ENCODE data around the gene MAGEL2. TPM values are rescaled to one million over a fixed set of nuclear protein-coding genes. Genes with fewer than 3 reads are reported as not detected.

MAGEL2 gene
- total RNA-seq, 1 donor = not detected

DNA sequence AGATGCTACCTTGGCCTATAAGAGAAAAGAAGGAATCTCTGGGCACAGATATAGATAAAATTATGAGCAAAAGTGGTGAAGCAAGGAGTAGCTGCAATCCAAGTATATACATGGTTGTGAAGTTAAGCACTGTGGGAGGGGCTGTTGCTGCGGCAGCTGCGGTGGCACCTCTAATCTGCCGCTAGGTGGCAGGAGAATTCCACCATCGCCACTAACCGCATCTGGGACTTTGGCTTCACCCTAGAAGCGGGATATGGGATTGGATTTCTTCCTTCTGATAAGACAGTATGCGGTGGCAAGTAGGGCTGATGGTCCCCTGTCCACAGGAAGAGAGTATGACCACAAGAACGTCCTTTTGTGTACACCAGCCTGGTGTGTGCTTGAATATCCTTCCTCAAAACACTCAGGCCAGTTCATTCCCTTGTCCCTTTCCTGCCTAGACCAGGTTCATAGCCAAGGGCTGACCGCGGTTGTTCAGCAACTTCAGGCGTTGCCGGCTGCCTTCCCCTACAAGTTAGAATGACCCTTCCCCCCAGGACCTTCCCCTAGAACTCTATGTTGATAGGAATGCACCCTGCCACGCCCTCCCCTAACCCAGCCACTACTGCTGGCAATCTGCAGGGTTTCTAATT lies 5.1 kb downstream of the MAGEL2 start:
- Histone ChIP-seq H3K4me2 (ENCODE audit: insufficient read depth, low read length) (no peak overlapping the region), H3K9me3 (ENCODE audit: low read depth, low read length) (no peaks in the 10 kb centered on the region), H2AFZ (ENCODE audit: low read length) (no peak overlapping the region), H3K79me2 (ENCODE audit: insufficient read depth, low read length) (no peaks in the 10 kb centered on the region), H3K4me1 (ENCODE audit: insufficient read depth, low read length) (no peaks in the 10 kb centered on the region), H3K4me3 (ENCODE audit: insufficient read depth, low read length) (no peak overlapping the region), H4K20me1 (ENCODE audit: insufficient read depth, low read length) (no peaks in the 10 kb centered on the region), H3K36me3 (ENCODE audit: insufficient read depth, low read length) (no peaks in the 10 kb centered on the region), H3K27ac (ENCODE audit: low read depth, low read length) (no peak overlapping the region), H3K27me3 (ENCODE audit: insufficient read depth, low read length) (no peaks in the 10 kb centered on the region)
- TF ChIP-seq, protein P1, sequence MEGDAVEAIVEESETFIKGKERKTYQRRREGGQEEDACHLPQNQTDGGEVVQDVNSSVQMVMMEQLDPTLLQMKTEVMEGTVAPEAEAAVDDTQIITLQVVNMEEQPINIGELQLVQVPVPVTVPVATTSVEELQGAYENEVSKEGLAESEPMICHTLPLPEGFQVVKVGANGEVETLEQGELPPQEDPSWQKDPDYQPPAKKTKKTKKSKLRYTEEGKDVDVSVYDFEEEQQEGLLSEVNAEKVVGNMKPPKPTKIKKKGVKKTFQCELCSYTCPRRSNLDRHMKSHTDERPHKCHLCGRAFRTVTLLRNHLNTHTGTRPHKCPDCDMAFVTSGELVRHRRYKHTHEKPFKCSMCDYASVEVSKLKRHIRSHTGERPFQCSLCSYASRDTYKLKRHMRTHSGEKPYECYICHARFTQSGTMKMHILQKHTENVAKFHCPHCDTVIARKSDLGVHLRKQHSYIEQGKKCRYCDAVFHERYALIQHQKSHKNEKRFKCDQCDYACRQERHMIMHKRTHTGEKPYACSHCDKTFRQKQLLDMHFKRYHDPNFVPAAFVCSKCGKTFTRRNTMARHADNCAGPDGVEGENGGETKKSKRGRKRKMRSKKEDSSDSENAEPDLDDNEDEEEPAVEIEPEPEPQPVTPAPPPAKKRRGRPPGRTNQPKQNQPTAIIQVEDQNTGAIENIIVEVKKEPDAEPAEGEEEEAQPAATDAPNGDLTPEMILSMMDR (IDR thresholded peaks at IDR 0.05; ENCODE audit: extremely low read depth, low read depth, low read length) = peak; percentile 69
- DNase-seq (ENCODE audit: insufficient read length, low spot score, missing footprints) = peak; percentile 93

DNA sequence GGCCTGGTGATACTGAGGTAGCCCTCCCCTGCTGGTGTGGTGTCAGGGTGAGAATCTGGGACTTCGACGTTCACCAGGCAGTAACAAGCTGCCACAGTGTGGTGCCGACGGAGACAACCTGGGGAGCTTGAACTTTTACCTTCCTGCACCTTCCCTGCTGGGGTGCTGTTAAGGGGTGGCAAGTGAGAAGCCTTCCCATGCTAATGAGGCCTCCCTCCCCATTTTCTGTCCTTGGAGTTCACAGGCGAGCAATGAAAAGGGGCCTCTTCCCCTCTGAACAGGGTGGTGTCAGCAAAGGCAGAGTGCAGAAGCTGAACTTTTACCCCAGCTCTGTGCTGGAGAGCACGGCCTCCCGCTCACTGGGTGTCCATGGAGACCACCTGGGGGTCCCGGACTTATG lies 13.5 kb downstream of the MAGEL2 start:
- no peaks in the 10 kb centered on the region for H4K20me1 ChIP-seq (ENCODE audit: insufficient read depth, low read length)
- no peaks in the 10 kb centered on the region for H3K9me3 ChIP-seq (ENCODE audit: low read depth, low read length)
- H3K79me2 ChIP-seq (ENCODE audit: insufficient read depth, low read length) = no peaks in the 10 kb centered on the region
- no peak overlapping the region for H3K4me3 ChIP-seq (ENCODE audit: insufficient read depth, low read length)
- H3K36me3 ChIP-seq (ENCODE audit: insufficient read depth, low read length) = no peaks in the 10 kb centered on the region
- H3K4me1 ChIP-seq (ENCODE audit: insufficient read depth, low read length) = no peaks in the 10 kb centered on the region
- H2AFZ ChIP-seq (ENCODE audit: low read length) = no peak overlapping the region
- DNase-seq (ENCODE audit: insufficient read length, low spot score, missing footprints) = no peak
- H3K27ac ChIP-seq (ENCODE audit: low read depth, low read length) = no peak overlapping the region
- H3K4me2 ChIP-seq (ENCODE audit: insufficient read depth, low read length) = no peak overlapping the region
- H3K27me3 ChIP-seq (ENCODE audit: insufficient read depth, low read length) = no peaks in the 10 kb centered on the region
- TF ChIP-seq, protein P1 (IDR thresholded peaks at IDR 0.05; ENCODE audit: extremely low read depth, low read depth, low read length) = no peak

DNA sequence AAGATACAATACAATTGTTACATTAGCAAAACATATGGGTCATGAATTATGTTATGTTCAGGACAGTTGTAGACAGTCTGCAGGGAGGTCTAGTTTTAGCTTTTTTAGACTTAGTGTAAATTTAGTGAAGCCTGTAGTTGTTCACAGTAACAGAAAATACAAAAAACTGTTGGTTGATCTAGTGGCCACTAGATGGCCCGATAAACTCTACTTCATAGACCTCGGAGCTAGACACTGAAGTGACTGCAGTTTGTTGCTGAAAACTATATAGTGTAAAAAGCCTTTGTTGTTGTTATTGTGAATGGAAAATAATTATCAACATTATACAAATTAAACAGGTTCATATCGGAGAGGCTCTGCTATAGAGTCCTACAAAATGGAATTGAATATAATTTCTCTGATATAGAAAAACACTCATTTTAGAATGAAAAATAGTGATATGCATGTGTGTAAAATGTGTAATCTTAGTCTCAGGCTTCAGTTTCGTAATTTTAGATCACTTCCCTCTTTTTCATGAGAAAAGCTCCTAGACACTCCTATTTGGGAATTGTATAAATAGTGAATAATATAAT lies 18.3 kb downstream of the MAGEL2 start:
- DNase-seq (ENCODE audit: insufficient read length, low spot score, missing footprints) = peak; percentile 72
- Histone ChIP-seq H3K4me3 (ENCODE audit: insufficient read depth, low read length) (no peak overlapping the region), H3K27ac (ENCODE audit: low read depth, low read length) (no peak overlapping the region), H3K36me3 (ENCODE audit: insufficient read depth, low read length) (no peaks in the 10 kb centered on the region), H3K79me2 (ENCODE audit: insufficient read depth, low read length) (no peaks in the 10 kb centered on the region), H3K27me3 (ENCODE audit: insufficient read depth, low read length) (no peaks in the 10 kb centered on the region), H3K9me3 (ENCODE audit: low read depth, low read length) (no peaks in the 10 kb centered on the region), H2AFZ (ENCODE audit: low read length) (no peak overlapping the region), H3K4me2 (ENCODE audit: insufficient read depth, low read length) (no peak overlapping the region), H4K20me1 (ENCODE audit: insufficient read depth, low read length) (no peaks in the 10 kb centered on the region), H3K4me1 (ENCODE audit: insufficient read depth, low read length) (no peaks in the 10 kb centered on the region)
- TF ChIP-seq, protein P1 (IDR thresholded peaks at IDR 0.05; ENCODE audit: extremely low read depth, low read depth, low read length) = peak; percentile 33

DNA sequence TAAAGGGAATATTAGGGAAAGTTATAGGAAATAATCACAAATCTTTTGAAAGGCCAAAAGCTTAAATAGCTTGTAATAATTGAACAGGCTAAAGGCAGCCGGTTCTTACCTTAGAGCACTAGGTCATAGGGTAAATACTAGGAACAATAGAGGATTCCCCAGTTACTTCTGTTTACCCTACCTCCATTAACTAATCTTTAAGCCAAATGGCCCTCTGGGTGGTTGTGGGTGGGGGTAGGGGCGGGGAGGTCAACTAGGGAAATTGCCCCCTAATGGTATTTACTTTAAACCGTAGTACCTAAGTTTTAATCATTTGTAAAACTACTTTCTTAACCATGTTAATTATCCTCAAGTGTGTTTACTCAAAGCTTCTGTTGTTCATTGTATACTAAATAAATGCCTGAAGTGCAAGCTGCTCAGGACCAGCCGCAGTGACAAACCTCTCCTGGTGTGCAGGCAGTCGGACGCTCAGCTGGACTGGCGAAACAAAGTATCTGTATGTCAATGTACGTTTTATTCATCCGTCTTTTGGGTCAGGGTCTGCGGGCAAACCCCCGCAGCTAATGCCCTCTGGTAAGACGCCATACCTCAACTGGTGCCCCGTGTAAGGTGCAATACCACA lies 18.9 kb downstream of the MAGEL2 start:
- Histone ChIP-seq H3K27ac (ENCODE audit: low read depth, low read length) (no peak overlapping the region), H4K20me1 (ENCODE audit: insufficient read depth, low read length) (no peaks in the 10 kb centered on the region), H3K4me2 (ENCODE audit: insufficient read depth, low read length) (no peak overlapping the region), H3K36me3 (ENCODE audit: insufficient read depth, low read length) (no peaks in the 10 kb centered on the region), H3K4me3 (ENCODE audit: insufficient read depth, low read length) (no peak overlapping the region), H3K27me3 (ENCODE audit: insufficient read depth, low read length) (no peaks in the 10 kb centered on the region), H3K9me3 (ENCODE audit: low read depth, low read length) (no peaks in the 10 kb centered on the region), H3K79me2 (ENCODE audit: insufficient read depth, low read length) (no peaks in the 10 kb centered on the region), H3K4me1 (ENCODE audit: insufficient read depth, low read length) (no peaks in the 10 kb centered on the region), H2AFZ (ENCODE audit: low read length) (no peak overlapping the region)
- TF ChIP-seq, protein P1 (IDR thresholded peaks at IDR 0.05; ENCODE audit: extremely low read depth, low read depth, low read length) = no peak
- no peak for DNase-seq (ENCODE audit: insufficient read length, low spot score, missing footprints)
